ENCODE results near the gene JADE3.

Gene JADE3

GRCh38 chrX:47026198-47026597 lies 114.0 kb downstream of the JADE3 start:
- no peak for TF ChIP-seq ZNF274 (IDR thresholded peaks at IDR 0.05; ENCODE audit: low read depth, low read length)
- H3K4me3 ChIP-seq (ENCODE audit: low read length), result no peak overlapping the region

- no peak overlapping the region for H3K4me3 ChIP-seq (ENCODE audit: low read length)
- no peak for TF ChIP-seq ZNF274 (IDR thresholded peaks at IDR 0.05; ENCODE audit: low read depth, low read length)
Observed at GRCh38 chrX:47030339-47030738, 118.1 kb downstream of the JADE3 start.

- H3K4me3 ChIP-seq (ENCODE audit: low read length), result no peak overlapping the region
- no peak for TF ChIP-seq ZNF274 (IDR thresholded peaks at IDR 0.05; ENCODE audit: low read depth, low read length)
Observed at GRCh38 chrX:47047989-47048388, 135.8 kb downstream of the JADE3 start.

GRCh38 chrX:47059142-47059874 lies 147.1 kb downstream of the JADE3 start:
- TF ChIP-seq ZNF274 (IDR thresholded peaks at IDR 0.05; ENCODE audit: low read depth, low read length), result no peak
- no peak overlapping the region for H3K4me3 ChIP-seq (ENCODE audit: low read length)

DNA sequence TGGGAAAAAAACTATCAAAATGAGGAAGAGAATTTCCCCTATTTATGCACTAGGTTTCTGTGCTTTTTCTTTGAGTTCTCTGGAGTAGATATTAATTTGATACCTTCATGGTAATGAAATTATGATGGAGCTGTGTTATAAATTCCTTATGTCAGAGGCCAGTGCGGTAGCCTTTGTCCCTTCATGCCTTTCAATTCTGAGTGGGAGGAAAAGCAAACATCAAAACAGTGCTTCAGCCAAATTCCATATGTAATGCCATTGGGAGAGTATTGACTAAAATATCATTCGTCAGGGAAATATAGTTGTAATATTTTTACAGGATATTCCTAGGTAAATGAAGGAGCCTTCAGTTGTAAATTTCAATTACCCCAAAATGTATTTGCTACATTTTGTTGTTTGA lies 148.5 kb downstream of the JADE3 start:
- no peak for TF ChIP-seq ZNF274 (IDR thresholded peaks at IDR 0.05; ENCODE audit: low read depth, low read length)
- H3K4me3 ChIP-seq (ENCODE audit: low read length), result no peak overlapping the region

GRCh38 chrX:47061238-47061919 lies 149.2 kb downstream of the JADE3 start:
- no peak overlapping the region for H3K4me3 ChIP-seq (ENCODE audit: low read length)
- no peak for TF ChIP-seq ZNF274 (IDR thresholded peaks at IDR 0.05; ENCODE audit: low read depth, low read length)

GRCh38 chrX:47063179-47063578 lies 151.0 kb downstream of the JADE3 start:
- no peak overlapping the region for H3K4me3 ChIP-seq (ENCODE audit: low read length)
- no peak for TF ChIP-seq ZNF274 (IDR thresholded peaks at IDR 0.05; ENCODE audit: low read depth, low read length)

DNA sequence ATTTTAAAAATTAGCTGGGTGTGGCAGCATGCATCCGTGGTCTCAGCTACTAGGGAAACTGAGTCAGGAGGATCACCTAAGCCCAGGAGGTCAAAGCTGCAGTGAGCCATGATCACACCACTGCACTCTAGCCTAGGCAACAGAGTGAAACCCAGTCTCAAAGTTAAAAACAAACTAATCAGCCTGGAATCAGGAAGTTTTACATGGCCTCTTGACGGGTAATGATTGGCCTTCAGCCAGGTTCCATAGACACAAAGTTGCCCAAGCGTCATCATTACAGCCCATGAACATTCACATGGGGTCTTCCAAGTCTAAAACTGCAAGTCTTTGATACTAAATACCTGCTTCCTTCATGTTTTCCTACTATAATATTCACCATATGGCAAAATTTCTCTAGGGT lies 156.0 kb downstream of the JADE3 start:
- no peak overlapping the region for H3K4me3 ChIP-seq (ENCODE audit: low read length)

GRCh38 chrX:47068720-47069119 lies 156.5 kb downstream of the JADE3 start:
- no peak overlapping the region for H3K4me3 ChIP-seq (ENCODE audit: low read length)
- TF ChIP-seq ZNF274 (IDR thresholded peaks at IDR 0.05; ENCODE audit: low read depth, low read length), result no peak

More for the DNA sequence above, 156.0 kb downstream of the JADE3 start:
- no peak for TF ChIP-seq ZNF274 (IDR thresholded peaks at IDR 0.05; ENCODE audit: low read depth, low read length)

DNA sequence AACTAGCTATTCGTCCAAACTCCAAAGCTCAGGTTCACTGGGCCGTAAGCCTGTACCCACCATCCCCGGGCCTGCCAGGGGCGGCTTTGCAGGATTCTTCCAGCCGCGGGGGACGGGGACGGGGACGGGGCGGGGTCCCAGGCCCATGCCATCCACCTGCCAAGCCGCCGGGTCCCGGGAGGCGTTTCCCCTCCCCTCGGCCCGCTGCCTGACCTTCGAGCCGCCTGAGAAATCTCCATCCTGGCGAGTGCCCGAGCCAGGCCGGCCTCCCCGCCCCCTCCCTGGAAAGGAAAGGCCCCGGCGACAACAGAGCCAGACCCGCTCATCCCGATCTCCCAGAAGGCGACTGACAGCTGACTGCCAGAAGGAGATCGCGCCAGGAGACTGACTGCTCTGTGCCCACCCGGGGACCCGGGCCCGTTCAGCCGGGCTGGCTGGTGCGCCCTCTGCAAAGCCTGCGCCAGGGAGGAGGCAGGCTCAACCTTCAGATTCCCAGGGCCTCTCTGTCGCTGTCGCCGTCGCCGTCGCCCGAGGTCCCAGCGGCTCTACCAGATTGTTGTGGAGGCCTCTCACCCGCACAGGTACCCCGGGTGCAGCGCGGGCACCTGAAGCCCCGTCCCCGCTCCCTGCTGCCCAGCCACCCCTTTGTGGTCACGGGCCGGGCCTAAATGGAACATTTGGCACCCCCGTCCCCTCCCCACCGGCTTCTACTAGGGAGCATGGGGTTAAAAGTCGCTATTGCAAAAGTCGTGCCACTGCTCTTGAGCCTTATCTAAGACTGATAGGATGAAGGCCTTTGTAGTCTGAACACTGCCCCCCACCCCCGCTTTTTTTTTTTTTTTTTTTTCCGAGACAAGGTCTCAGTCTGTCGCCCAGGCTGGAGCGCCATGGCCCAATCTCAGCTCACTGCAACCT lies 166.2 kb downstream of the JADE3 start, which contains the start of gene RGN:
TSS of gene RGN (plus strand) at position 315 of the 915 bp plus-strand sequence. CDS start 2,702 bp downstream, outside the sequence.
- no peak within 1 kb of the TSS for H3K4me3 ChIP-seq (ENCODE audit: low read length)
- no peak for TF ChIP-seq ZNF274 (IDR thresholded peaks at IDR 0.05; ENCODE audit: low read depth, low read length)

- TF ChIP-seq ZNF274 (IDR thresholded peaks at IDR 0.05; ENCODE audit: low read depth, low read length), result no peak
- no peak overlapping the region for H3K4me3 ChIP-seq (ENCODE audit: low read length)
Observed at GRCh38 chrX:47080215-47080914, 168.1 kb downstream of the JADE3 start.

GRCh38 chrX:47080915-47081236 lies 168.7 kb downstream of the JADE3 start:
- TF ChIP-seq ZNF274 (IDR thresholded peaks at IDR 0.05; ENCODE audit: low read depth, low read length), result no peak
- no peak overlapping the region for H3K4me3 ChIP-seq (ENCODE audit: low read length)

GRCh38 chrX:47091149-47091775 lies 179.0 kb downstream of the JADE3 start:
- no peak for TF ChIP-seq ZNF274 (IDR thresholded peaks at IDR 0.05; ENCODE audit: low read depth, low read length)
- no peak overlapping the region for H3K4me3 ChIP-seq (ENCODE audit: low read length)

Data from GM08714 (cell line).